Retinal pigment epithelial cell (primary cell): ENCODE results near the gene TNFRSF12A.

ENCODE experiments used
- DNase-seq: peaks from one replicate; pipeline ENCODE4 v3.0.0-alpha.2; 2010; ENCODE audit warnings: low read depth
- H3K4me3 ChIP-seq: 2 replicates; pipeline ENCODE4 v1.5.1; 2011; ENCODE audit warnings: mild to moderate bottlenecking, low read length, control low read depth, moderate library complexity
- TF ChIP-seq, protein P1 (sequence below): conservative IDR thresholded peaks from 2 replicates; pipeline ENCODE4 v1.5.1; 2011; ENCODE audit warnings: low read depth, low read length, control low read depth, inconsistent platforms

The TNFRSF12A gene

DNA sequence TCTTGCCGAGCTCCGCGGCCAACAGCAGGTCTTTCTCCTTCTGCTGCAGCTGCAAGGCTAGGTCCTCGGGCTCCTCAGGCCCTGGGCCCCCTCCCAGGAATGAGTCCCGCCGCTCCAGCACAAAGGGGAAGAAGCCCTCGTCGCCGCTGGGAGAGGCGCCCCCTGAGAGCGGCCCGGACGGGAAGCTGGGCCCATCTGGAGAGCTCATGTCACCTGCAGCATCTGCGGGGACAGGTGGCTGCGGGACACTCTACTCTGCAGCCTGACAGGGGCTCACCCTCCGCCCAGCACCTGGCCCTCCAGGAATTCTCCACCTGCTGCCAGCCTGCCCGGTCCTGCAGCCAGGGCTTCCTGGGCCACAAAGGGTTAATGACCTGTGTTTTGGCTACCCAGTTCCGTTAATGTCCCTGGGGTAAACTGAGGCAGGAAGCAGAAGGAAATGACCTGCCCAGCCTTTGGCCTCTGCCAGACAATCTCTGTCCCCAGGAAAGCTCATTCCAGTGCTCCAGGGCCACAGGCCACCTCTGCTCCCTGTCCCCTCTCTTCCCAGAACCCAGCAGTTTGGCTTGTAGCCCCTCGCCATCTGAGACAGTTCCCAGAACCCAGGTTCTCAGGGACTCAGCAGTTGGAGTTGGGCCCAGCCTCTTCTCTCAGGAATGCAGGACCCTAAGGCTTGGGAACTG lies 15.3 kb downstream of the TNFRSF12A start:
- DNase-seq = no peak
- H3K4me3 ChIP-seq = no peak overlapping the region
- TF ChIP-seq, protein P1, sequence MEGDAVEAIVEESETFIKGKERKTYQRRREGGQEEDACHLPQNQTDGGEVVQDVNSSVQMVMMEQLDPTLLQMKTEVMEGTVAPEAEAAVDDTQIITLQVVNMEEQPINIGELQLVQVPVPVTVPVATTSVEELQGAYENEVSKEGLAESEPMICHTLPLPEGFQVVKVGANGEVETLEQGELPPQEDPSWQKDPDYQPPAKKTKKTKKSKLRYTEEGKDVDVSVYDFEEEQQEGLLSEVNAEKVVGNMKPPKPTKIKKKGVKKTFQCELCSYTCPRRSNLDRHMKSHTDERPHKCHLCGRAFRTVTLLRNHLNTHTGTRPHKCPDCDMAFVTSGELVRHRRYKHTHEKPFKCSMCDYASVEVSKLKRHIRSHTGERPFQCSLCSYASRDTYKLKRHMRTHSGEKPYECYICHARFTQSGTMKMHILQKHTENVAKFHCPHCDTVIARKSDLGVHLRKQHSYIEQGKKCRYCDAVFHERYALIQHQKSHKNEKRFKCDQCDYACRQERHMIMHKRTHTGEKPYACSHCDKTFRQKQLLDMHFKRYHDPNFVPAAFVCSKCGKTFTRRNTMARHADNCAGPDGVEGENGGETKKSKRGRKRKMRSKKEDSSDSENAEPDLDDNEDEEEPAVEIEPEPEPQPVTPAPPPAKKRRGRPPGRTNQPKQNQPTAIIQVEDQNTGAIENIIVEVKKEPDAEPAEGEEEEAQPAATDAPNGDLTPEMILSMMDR = no peak

DNA sequence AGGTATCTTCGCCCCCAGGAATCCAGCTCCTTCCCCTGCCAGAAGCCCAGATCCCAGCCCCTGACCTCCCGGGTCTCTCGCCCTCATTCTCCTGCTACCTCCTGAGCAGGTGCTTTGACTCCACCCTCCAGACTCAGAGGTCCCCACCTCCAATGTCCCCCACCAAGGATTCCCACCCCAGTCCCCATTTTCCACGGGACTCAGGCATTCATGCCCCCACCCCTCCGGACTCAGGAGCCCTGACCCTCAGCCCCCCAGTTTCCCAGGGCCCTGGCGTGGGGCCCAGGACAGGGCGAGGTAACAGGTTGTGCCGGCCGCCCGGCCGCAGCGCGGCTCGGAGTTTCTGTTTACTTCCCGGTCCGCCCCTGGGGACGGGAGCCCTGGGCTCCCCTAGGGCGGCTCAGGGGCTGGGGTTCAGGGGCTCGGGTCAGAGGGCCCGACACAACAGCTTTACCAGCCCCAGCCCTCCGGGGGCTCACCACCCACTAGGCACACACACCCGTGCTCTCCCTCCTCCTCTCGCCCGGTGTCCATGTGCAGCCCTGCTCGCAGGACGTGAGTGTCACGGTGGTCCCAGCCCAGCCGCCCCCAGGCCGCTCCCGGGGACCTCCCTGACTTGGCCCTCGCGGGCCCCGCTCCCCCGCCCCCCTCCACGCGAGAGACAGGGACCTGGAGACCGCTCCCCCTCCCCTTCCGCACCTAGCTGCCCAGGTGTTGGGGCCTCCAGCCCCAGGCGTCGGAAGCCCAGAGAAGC lies 16.0 kb downstream of the TNFRSF12A start:
- TF ChIP-seq, protein P1 = no peak
- H3K4me3 ChIP-seq = no peak overlapping the region
- no peak for DNase-seq

DNA sequence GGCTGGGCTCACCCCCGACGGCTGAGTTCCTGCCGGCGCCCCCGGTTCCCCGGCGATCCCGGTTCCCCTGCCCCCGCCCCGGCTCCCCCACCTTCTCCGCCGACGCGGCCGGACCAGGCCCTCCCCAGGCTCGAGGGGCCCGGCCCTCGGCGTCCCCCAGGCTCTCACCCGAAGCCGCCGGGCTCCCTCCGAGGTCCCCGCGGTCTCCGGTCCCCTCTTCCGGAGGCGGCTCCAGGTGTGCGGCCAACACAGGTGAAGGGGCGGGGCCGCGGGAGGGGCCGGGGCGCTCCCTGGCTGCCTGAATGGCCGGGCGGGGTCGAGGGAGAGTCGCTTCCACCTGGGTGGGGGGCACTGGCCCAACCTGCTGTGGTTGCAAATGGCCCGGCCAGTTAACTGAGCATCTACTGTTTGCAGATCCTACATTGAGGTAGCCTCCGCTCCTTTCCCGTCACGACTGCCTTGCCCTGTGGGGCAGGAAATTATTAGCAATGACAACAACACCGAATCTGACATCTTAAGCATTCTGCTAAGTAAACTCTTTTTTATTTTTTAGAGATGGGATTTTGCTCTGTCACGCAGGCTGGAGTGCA lies 16.7 kb downstream of the TNFRSF12A start, which contains the start of gene BICDL2:
BICDL2 (minus strand) TSS at position 219 of the 590 bp plus-strand sequence. CDS start 1,448 bp downstream, outside the sequence.
- TF ChIP-seq, protein P1 = no peak
- no peak for DNase-seq
- H3K4me3 ChIP-seq = no peak within 1 kb of the TSS

DNA sequence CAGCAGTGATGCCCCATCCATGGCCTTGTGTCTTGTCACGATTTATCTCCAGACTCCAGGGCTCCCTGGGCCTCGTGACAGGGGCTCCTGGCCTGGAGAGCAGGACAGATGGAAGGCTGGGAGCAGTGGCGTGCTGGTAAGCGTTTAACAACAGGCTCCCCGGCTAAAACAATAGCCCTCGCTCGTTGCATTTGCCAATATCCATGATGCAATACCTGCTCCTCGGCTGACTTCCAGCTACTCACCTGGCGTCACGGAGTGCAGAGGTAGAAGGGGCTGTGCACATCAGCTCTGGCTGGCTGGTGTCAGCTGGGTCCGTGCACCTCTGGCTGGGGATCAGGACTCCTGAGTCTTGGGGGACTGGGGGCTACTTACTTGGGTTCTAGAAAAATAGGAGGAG lies 18.1 kb downstream of the TNFRSF12A start:
- no peak overlapping the region for H3K4me3 ChIP-seq
- TF ChIP-seq, protein P1 = no peak
- DNase-seq = no peak

DNA sequence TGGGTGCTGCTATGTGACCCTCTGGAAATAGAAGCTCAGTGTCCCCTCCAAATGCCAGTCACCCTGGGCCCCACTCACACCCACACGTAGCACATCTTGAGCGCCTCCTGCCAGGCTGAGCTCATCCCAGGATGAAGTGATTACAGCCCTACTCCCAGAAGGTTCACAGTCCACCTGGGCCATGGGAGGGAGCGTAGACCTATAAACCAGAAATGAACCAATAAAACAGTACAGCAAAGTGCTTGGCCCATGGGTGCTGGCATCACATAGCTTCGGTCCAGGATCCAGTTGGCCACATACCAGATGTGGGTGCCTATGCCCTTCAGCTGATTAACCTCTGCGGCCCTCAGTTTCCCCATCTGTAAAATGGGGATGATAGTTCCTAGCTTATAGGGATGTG lies 18.7 kb downstream of the TNFRSF12A start:
- H3K4me3 ChIP-seq = no peak overlapping the region
- DNase-seq = no peak
- TF ChIP-seq, protein P1 = no peak

DNA sequence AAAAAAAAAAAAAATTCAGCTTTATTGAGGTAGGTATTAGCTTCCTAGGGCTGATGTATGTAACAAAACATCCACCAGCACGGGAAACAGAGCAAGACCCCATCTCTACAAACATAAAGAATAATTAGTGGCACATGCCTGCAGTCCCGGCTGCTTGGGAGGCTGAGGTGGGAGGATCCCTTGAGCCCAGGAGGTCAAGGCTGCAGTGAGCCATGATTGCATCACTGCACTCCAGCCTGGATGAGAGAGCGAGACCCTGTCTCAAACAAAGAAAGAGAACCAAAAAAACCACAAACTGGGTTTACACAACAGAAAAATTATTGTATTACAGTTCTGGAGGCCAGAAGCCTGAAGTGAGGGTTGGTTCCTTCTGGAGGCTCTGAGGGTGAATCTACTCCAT lies 22.2 kb downstream of the TNFRSF12A start:
- TF ChIP-seq, protein P1 = no peak
- DNase-seq = no peak
- H3K4me3 ChIP-seq = no peak overlapping the region

DNA sequence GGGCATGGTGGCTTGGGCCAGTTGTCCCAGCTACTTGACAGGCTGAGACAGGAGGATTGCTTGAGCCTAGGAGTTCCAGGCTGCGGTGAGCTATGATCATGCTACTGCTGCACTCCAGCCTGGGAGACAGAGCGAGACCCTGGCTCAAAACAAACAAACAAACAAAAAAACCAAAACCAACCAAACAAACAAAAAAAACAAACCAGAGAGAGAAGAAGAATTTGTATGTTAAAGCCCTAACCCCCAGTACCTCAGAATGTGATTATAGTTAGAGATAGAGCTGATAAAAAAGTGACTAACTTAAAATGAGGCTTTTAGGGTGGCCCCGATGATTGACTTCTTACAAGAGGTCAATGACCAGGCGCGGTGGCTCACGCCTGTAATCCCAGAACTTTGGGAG lies 24.5 kb downstream of the TNFRSF12A start:
- TF ChIP-seq, protein P1 = no peak
- no peak overlapping the region for H3K4me3 ChIP-seq
- no peak for DNase-seq
